Upper lobe of left lung (tissue), 6 donors: ENCODE data around the gene IPPK. TPM values are rescaled to one million over a fixed set of nuclear protein-coding genes. Genes with fewer than 3 reads are reported as not detected.
A peak's percentile ranks its signal among the peaks of the same experiment; 100 is the strongest.

Experiments
- ATAC-seq, 2 donors: fragments of 200-7000 bp; cut with Tn5 transposase; one replicate each; pipeline ENCODE4 v1.9.1; 2022; ENCODE audit warnings: mild to moderate bottlenecking in 2 of 2, moderate library complexity in 2 of 2; ENCODE audit not compliant: low FRiP score in 2 of 2
- DNase-seq, 2 donors: peaks; one replicate each; pipeline ENCODE4 v3.0.0-alpha.2; 2019 to 2020
- H3K27ac ChIP-seq, 4 donors: fragments of 200-600 bp; sonication (generic); one replicate each; pipeline ENCODE4 v1.5.1; 2016 to 2019
- H3K27me3 ChIP-seq, 4 donors: fragments of 200-600 bp; sonication (generic); one replicate each; pipeline ENCODE4 v1.5.1; 2017 to 2019
- H3K36me3 ChIP-seq, 4 donors: fragments of 200-600 bp; sonication (generic); one replicate each; pipeline ENCODE4 v1.5.1; 2016 to 2019
- H3K4me1 ChIP-seq, 4 donors: fragments of 200-600 bp; sonication (generic); one replicate each; pipeline ENCODE4 v1.5.1; 2018 to 2019
- H3K4me3 ChIP-seq, 4 donors: fragments of 200-600 bp; sonication (generic); one replicate each; pipeline ENCODE4 v1.5.1; 2017 to 2019; ENCODE audit warnings: mild to moderate bottlenecking in 2 of 4, moderate library complexity in 1 of 4
- H3K9me3 ChIP-seq, 4 donors: fragments of 200-600 bp; sonication (generic); one replicate each; pipeline ENCODE4 v1.5.1; 2018 to 2019
- CTCF ChIP-seq, 6 experiments: fragments of 450-650 bp in 4 of 6; fragments of 200-600 bp in 2 of 6; sonication (generic) in 2 of 6; IDR thresholded peaks; one replicate each; pipeline ENCODE4 v1.5.1; 2016 to 2019; ENCODE audit warnings: antibody characterized with exemption in 6 of 6
- EP300 ChIP-seq, 4 donors: sonication (generic); formaldehyde crosslinking; IDR thresholded peaks; one replicate each; pipeline ENCODE4 v1.5.1; 2017; ENCODE audit warnings: antibody characterized with exemption in 4 of 4, control low read depth in 2 of 4
- POLR2A ChIP-seq, 4 donors: fragments of 450-650 bp; IDR thresholded peaks; one replicate each; pipeline ENCODE4 v1.5.1; 2016 to 2017; ENCODE audit warnings: antibody characterized with exemption in 4 of 4, mild to moderate bottlenecking in 2 of 4
- POLR2AphosphoS5 ChIP-seq, 2 donors: sonication (generic); formaldehyde crosslinking; IDR thresholded peaks; one replicate each; pipeline ENCODE4 v1.5.1; 2017; ENCODE audit warnings: antibody characterized with exemption in 2 of 2
- WGBS, 2 donors: methylation state at CpG; one replicate each; pipeline ENCODE4 v1.1.5; 2017 to 2018; 5-methylcytosine and 5-hydroxymethylcytosine counted together
- total RNA-seq, 6 donors: library from RNA; depleted of rRNA in 4 of 6; stranded (reverse); fragments of >200 nt in 4 of 6; gene quantifications; one replicate each; pipeline versions ENCODE4 v1.1.0 to v1.2.1, GENCODE V29; 2016 to 2021
- donor health status: DM: no; HTN: no; CAD: no; lungs with moderate emphysema.
- donor health status: DM: no; HTN: yes; CAD: no; lungs with severe emphysema.

The IPPK gene
- total RNA-seq, 6 donors from 2014 or later: 4.7 to 16.6 (median 6.5) TPM

GRCh38 chr9:92617195-92617813 lies 52.6 kb downstream of the IPPK start:
- WGBS, 2 donors: 89 to 90% methylated on average over 5 to 11 of the region's 11 CpGs
- Histone ChIP-seq H3K4me1 (peaks cover 0 to 3% (median 0%) of the 10 kb centered on the region in 4 donors), H3K4me3 (no peak overlapping the region), H3K36me3 (peaks cover 7 to 70% (median 33%) of the 10 kb centered on the region in 4 donors), H3K27me3 (no peaks in the 10 kb centered on the region), H3K9me3 (no peaks in the 10 kb centered on the region), H3K27ac (peak overlapping the region; percentile 42 to 61 (median 52))
- TF ChIP-seq CTCF (IDR thresholded peaks at IDR 0.05) (no peak), POLR2AphosphoS5 (IDR thresholded peaks at IDR 0.05) (no peak), EP300 (IDR thresholded peaks at IDR 0.05) (no peak), POLR2A (IDR thresholded peaks at IDR 0.05) (no peak)
- peak in 1 of 2 donors; percentile 4 for ATAC-seq
- DNase-seq: peak in 1 of 2 donors; percentile 45

DNA sequence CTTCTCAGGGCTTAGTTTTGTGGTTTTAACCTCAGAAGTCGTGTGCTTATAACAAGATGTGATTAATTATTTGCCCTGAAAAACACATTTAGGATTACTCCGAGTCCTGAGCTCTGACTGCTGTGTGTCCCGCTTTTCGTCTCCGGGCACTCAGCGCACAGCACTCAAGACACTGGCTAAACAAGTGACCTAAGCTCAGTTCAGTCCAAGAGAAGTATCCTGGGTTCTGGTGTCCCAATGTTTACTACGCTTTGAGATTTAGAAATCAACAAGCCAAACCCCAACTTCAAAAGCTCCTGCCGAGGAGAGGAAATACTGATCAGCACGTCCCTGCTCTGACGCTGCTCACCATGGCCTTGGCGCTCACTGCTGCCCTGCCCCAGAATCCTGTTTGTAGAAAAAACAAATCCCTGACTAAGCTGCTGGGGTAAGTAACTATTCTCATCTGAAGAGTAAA lies 53.2 kb downstream of the IPPK start:
- WGBS, 2 donors: 71 to 84% methylated on average over 11 of the region's 11 CpGs
- no peak for DNase-seq
- Histone ChIP-seq H3K4me1 (peaks cover 0 to 3% (median 0%) of the 10 kb centered on the region in 4 donors), H3K4me3 (no peak overlapping the region), H3K9me3 (no peaks in the 10 kb centered on the region), H3K36me3 (peaks cover 7 to 76% (median 38%) of the 10 kb centered on the region in 4 donors), H3K27me3 (no peaks in the 10 kb centered on the region), H3K27ac (peak overlapping the region; percentile 42 to 61 (median 52))
- no peak for TF ChIP-seq CTCF (IDR thresholded peaks at IDR 0.05)
- ATAC-seq: peak; percentile 40 to 72

GRCh38 chr9:92616199-92616641 lies 53.7 kb downstream of the IPPK start:
- DNase-seq (no peak), ATAC-seq (peak in 1 of 2 donors; percentile 61)
- Histone ChIP-seq H3K27me3 (no peaks in the 10 kb centered on the region), H3K9me3 (no peaks in the 10 kb centered on the region), H3K4me3 (no peak overlapping the region), H3K27ac (peak overlapping the region; percentile 42 to 61 (median 52)), H3K36me3 (peaks cover 7 to 79% (median 42%) of the 10 kb centered on the region in 4 donors), H3K4me1 (peaks cover 0 to 3% (median 0%) of the 10 kb centered on the region in 4 donors)
- 76 to 79% methylated on average over 11 of the region's 11 CpGs for WGBS, 2 donors
- TF ChIP-seq POLR2A (IDR thresholded peaks at IDR 0.05) (no peak), CTCF (IDR thresholded peaks at IDR 0.05) (no peak), EP300 (IDR thresholded peaks at IDR 0.05) (no peak), POLR2AphosphoS5 (IDR thresholded peaks at IDR 0.05) (no peak)

DNA sequence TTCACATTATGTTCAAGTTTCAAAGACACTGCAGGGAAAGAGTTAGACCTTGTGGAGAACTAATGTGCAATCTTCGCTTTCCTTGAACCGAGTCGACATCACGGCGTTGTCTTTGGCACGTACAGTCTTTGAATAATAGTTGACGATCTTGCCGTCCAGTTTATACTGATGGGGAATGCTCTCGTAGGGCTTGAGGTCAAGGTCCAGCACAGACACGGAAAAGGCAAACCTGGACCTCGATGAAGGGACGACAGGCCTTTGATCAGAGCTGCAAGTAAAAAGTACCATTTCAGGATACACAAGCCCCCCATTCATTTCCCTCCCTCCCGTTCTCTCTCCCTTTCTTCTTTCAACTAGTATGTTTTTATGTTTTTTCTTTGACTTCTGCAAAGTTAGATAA lies 54.1 kb downstream of the IPPK start:
- 81 to 88% methylated on average over 13 of the region's 13 CpGs for WGBS, 2 donors
- H3K36me3 ChIP-seq: peaks cover 7 to 81% (median 42%) of the 10 kb centered on the region in 4 donors
- no peak overlapping the region for H3K4me3 ChIP-seq
- no peaks in the 10 kb centered on the region for H3K9me3 ChIP-seq
- H3K27ac ChIP-seq: peak overlapping the region; percentile 4 to 61 (median 46)
- no peaks in the 10 kb centered on the region for H3K27me3 ChIP-seq
- peaks cover 0 to 3% (median 0%) of the 10 kb centered on the region in 4 donors for H3K4me1 ChIP-seq
- DNase-seq (no peak), ATAC-seq (no peak)
- TF ChIP-seq POLR2A (IDR thresholded peaks at IDR 0.05): no peak
- no peak for TF ChIP-seq EP300 (IDR thresholded peaks at IDR 0.05)
- TF ChIP-seq CTCF (IDR thresholded peaks at IDR 0.05): no peak
- no peak for TF ChIP-seq POLR2AphosphoS5 (IDR thresholded peaks at IDR 0.05)
